Cardiac fibroblast (primary cell): Measurements from ENCODE around the gene NDEL1.

Experiments
- DNase-seq, 2 donors: peaks; one replicate each; pipeline versions ENCODE4 v3.0.0 to v3.0.0-alpha.2; 2010; ENCODE audit warnings: low read depth in 2 of 2
- H3K4me3 ChIP-seq, 2 donors: replicated peaks in 1 of 2; 1 replicate in 1 of 2; 2 replicates in 1 of 2; pipeline ENCODE4 v1.5.1; 2011; ENCODE audit warnings: low read depth in 2 of 2, low read length in 2 of 2, mild to moderate bottlenecking in 2 of 2, moderate library complexity in 1 of 2
- CTCF ChIP-seq: IDR thresholded peaks from one replicate; pipeline ENCODE4 v1.5.1; 2011; ENCODE audit warnings: low read depth, mild to moderate bottlenecking, low read length, inconsistent platforms

Gene NDEL1

DNA sequence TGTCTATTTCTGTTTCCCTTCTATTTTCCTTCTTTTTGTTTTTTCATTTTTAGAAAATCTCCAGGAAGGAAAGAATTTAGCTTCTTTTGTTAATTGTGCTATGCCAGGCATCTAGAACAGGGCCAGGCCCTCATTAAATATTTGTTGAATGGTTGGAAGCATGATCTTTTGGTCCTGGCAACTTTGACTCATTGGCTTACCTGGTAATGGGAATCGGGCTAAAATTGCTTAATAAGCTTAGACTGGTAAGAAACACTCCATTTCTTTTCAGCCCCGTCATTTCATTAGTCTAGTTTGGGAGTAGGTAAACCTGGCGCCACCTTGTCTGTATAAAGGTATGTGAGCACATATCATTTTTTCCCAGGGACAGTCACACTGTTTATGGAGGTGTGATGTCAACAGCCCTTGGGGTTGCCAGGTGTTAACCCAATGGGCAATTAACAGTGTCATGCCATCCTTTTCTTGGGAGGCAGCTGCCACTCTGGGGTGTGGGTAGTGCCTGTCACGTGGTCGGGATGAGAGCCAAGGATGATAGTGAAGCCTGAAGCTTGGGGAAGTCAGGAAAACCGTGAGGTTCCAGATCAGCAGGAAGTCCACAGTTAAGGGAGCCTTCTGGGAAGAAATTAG lies 9.5 kb upstream of the NDEL1 start:
- DNase-seq: no peak
- no peak overlapping the region for H3K4me3 ChIP-seq
- TF ChIP-seq CTCF: no peak

GRCh38 chr17:8426802-8427201 lies 8.9 kb upstream of the NDEL1 start:
- no peak for DNase-seq
- no peak for TF ChIP-seq CTCF

GRCh38 chr17:8430966-8431365 lies 4.7 kb upstream of the NDEL1 start:
- peak; percentile 57 to 95 for DNase-seq
- no peak for TF ChIP-seq CTCF

More at GRCh38 chr17:8426802-8427201, 8.9 kb upstream of the NDEL1 start:
- no peak overlapping the region for H3K4me3 ChIP-seq

GRCh38 chr17:8436169-8436843 lies 622 bp downstream of the NDEL1 start:
- peak; percentile 61 to 64 for DNase-seq
- no peak for TF ChIP-seq CTCF
- H3K4me3 ChIP-seq: peak overlapping the region; percentile 87 to 92

More at GRCh38 chr17:8430966-8431365, 4.7 kb upstream of the NDEL1 start:
- no peak overlapping the region for H3K4me3 ChIP-seq

GRCh38 chr17:8436844-8437171 lies 1.1 kb downstream of the NDEL1 start:
- DNase-seq: peak in 1 of 2 donors; percentile 18
- TF ChIP-seq CTCF: no peak
- peak overlapping the region; percentile 87 to 92 for H3K4me3 ChIP-seq

DNA sequence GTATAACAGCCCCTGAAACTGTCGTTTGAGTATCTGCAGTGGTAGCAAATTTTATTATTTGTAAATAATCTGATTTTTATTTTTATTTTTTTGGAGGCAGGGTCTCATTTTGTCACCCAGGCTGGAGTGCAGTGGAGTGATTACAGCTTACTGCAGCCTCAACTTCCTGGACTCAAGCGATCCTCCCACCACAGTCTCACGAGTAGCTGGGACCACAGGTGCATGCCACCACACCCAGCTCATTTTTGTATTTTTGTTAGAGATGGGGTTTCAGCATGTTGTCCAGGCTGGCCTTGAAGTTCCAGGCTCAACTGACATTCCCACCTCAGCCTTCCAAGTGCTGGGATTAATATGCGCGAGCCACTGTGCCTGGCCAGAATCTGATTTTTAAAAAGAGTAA lies 2.8 kb downstream of the NDEL1 start:
- TF ChIP-seq CTCF: no peak
- DNase-seq: no peak
- no peak overlapping the region for H3K4me3 ChIP-seq
